ENCODE results near the gene RGS9. TPM values are rescaled to one million over a fixed set of nuclear protein-coding genes. Genes with fewer than 3 reads are reported as not detected.

RGS9 gene
- total and polyA plus RNA-seq, 10 of the 15 experiments (the other 5 are each of a cell fraction or from before 2014, with no cell fraction given): 1.1 to 10.6 (median 5.6) TPM

- no peak for TF ChIP-seq RELA (IDR thresholded peaks at IDR 0.05; ENCODE audit: borderline replicate concordance, partially characterized antibody)
- no peak for TF ChIP-seq POLR2AphosphoS5 (IDR thresholded peaks at IDR 0.05; ENCODE audit: low read length)
- TF ChIP-seq PAX8 (IDR thresholded peaks at IDR 0.05): no peak
- no peak for TF ChIP-seq SMARCA5 (IDR thresholded peaks at IDR 0.05)
- TF ChIP-seq MLLT1 (IDR thresholded peaks at IDR 0.05): no peak
- no peak for TF ChIP-seq FOXM1 (IDR thresholded peaks at IDR 0.05; ENCODE audit: low read depth, low read length)
- no peak for TF ChIP-seq CBFB (IDR thresholded peaks at IDR 0.05; ENCODE audit: low read depth)
- TF ChIP-seq, protein P1, sequence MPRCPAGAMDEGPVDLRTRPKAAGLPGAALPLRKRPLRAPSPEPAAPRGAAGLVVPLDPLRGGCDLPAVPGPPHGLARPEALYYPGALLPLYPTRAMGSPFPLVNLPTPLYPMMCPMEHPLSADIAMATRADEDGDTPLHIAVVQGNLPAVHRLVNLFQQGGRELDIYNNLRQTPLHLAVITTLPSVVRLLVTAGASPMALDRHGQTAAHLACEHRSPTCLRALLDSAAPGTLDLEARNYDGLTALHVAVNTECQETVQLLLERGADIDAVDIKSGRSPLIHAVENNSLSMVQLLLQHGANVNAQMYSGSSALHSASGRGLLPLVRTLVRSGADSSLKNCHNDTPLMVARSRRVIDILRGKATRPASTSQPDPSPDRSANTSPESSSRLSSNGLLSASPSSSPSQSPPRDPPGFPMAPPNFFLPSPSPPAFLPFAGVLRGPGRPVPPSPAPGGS (IDR thresholded peaks at IDR 0.05; ENCODE audit: borderline replicate concordance, insufficient read depth, low read depth, low read length, poor library complexity, severe bottlenecking): no peak
- TF ChIP-seq SMAD1 (IDR thresholded peaks at IDR 0.05; ENCODE audit: low read depth, partially characterized antibody): no peak
Measured at GRCh38 chr17:65143889-65144604, 6.9 kb downstream of the RGS9 start (continued).

DNA sequence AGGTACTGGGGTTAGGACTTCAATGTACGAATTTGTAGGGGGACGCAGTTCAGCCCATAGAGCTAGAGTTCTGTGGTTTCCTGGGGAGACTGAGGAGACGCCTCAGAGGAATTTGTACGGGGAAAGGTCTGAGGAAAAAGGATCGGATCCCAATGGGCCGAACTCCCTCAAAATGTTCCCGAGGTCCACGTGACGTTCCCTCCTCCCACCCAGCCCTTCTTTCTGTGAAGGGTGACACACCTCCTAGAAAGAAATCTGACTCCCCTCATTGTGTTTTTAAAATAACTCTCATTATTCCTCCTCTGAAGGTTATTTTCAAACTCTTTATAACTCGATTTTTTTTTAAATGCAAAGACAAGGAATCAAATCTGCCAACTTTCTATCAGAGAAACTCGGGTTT, 8.6 kb downstream of the RGS9 start:
- 82% methylated on average over 11 of the region's 11 CpGs for WGBS (ENCODE audit: insufficient coverage, insufficient replicate concordance, low lambda C conversion rate, missing lambda C conversion rate)
- ChIA-PET SMC1A (ENCODE audit: uncharacterized antibody, unreplicated experiment) (no interaction called here), RAD21 (ENCODE audit: unreplicated experiment) (no interaction called here), POLR2A (no interaction called here), CTCF (no interaction called here)
- no peak overlapping the region for H3K27ac ChIP-seq (ENCODE audit: control insufficient read depth, insufficient read depth)
- FAIRE-seq: no peak
- H3K9ac ChIP-seq (ENCODE audit: control insufficient read depth, insufficient read depth, low read length): no peak overlapping the region
- no peaks in the 10 kb centered on the region for H3K79me2 ChIP-seq (ENCODE audit: control insufficient read depth, insufficient read depth, low read length)
- H3K4me1 ChIP-seq (ENCODE audit: control insufficient read depth, insufficient read depth, low read length): peaks cover 10% of the 10 kb centered on the region
- ATAC-seq: no peak
- no peak overlapping the region for H2AFZ ChIP-seq (ENCODE audit: control insufficient read depth, low read depth, low read length)
- intact Hi-C loops (cut with micrococcal nuclease; ENCODE audit: unreplicated experiment) (no loop called here), in situ Hi-C loops (cut with MboI) (no loop called here)
- H3K4me3 ChIP-seq: no peak overlapping the region
- H3K4me2 ChIP-seq (ENCODE audit: control insufficient read depth, insufficient read depth): no peak overlapping the region
- DNase-seq (ENCODE audit: low read depth, low spot score): no peak
- H3K9me3 ChIP-seq (replicated peaks; ENCODE audit: control insufficient read depth, insufficient read depth, low read length): no peaks in the 10 kb centered on the region
- no TSS peak for BruUV-seq (replicated peaks)
- TF ChIP-seq, protein P2, sequence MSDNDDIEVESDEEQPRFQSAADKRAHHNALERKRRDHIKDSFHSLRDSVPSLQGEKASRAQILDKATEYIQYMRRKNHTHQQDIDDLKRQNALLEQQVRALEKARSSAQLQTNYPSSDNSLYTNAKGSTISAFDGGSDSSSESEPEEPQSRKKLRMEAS (IDR thresholded peaks at IDR 0.05; ENCODE audit: low read depth, low read length): no peak
- H3K36me3 ChIP-seq (ENCODE audit: control insufficient read depth in 2 of 2, insufficient read depth in 2 of 2, low read length in 1 of 2): no peaks in the 10 kb centered on the region
- H4K20me1 ChIP-seq (ENCODE audit: control insufficient read depth, insufficient read depth): no peaks in the 10 kb centered on the region
- H3K27me3 ChIP-seq (replicated peaks in 1 of 2; ENCODE audit: control insufficient read depth in 2 of 2, insufficient read depth in 2 of 2, low read length in 1 of 2): no peaks in the 10 kb centered on the region

Measured in GM12878 (cell line).